AG09309 (cell line): ENCODE data around the gene AAR2.

Experiments
- DNase-seq: peaks from one replicate; pipeline ENCODE4 v3.0.0-alpha.2; 2010; ENCODE audit warnings: low read depth
- H3K4me3 ChIP-seq: 2 replicates; pipeline ENCODE4 v1.5.1; 2011; ENCODE audit warnings: mild to moderate bottlenecking, low read depth, low read length, moderate library complexity; ENCODE audit not compliant: control insufficient read depth
- TF ChIP-seq, protein P1 (sequence below): IDR thresholded peaks from 2 replicates; pipeline ENCODE4 v1.5.1; 2011; ENCODE audit warnings: mild to moderate bottlenecking, low read depth, low read length, inconsistent platforms; ENCODE audit not compliant: insufficient read depth, control insufficient read depth; ENCODE audit errors: missing control alignments

The AAR2 gene

DNA sequence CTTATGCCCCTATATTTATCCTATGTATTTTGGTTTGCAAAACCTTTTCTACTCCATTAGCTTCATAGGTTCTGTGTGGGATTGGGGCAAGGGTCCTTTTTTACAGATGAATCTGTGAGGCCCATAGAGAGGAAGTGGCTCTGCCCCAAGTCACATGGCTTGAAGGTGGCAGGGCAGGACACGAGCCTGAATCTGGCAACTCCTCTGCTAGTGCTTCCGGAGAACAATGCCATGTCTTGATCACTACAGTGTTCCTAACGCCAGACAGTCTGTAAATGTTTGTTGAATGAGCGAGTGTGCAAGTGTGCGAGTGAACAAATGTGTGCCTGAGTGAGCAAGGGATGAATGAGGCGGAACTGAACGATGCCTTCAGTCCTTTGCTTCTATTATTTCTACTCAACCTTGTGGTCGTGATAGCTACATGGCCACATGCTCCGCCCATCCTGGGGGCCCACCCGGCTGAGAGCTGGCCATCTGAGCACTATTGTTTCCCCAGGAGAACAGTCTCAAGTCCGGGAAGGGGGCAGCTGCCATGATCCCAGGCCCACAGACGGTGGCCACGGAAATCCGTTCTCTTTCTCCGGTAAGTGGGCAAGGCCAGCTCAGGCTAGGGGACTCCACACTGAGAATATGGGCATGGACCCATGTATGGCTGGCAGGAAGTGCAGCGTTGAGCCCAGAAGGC is 17.8 kb upstream of the AAR2 start:
- TF ChIP-seq, protein P1, sequence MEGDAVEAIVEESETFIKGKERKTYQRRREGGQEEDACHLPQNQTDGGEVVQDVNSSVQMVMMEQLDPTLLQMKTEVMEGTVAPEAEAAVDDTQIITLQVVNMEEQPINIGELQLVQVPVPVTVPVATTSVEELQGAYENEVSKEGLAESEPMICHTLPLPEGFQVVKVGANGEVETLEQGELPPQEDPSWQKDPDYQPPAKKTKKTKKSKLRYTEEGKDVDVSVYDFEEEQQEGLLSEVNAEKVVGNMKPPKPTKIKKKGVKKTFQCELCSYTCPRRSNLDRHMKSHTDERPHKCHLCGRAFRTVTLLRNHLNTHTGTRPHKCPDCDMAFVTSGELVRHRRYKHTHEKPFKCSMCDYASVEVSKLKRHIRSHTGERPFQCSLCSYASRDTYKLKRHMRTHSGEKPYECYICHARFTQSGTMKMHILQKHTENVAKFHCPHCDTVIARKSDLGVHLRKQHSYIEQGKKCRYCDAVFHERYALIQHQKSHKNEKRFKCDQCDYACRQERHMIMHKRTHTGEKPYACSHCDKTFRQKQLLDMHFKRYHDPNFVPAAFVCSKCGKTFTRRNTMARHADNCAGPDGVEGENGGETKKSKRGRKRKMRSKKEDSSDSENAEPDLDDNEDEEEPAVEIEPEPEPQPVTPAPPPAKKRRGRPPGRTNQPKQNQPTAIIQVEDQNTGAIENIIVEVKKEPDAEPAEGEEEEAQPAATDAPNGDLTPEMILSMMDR: no peak
- no peak for DNase-seq
- no peak overlapping the region for H3K4me3 ChIP-seq

DNA sequence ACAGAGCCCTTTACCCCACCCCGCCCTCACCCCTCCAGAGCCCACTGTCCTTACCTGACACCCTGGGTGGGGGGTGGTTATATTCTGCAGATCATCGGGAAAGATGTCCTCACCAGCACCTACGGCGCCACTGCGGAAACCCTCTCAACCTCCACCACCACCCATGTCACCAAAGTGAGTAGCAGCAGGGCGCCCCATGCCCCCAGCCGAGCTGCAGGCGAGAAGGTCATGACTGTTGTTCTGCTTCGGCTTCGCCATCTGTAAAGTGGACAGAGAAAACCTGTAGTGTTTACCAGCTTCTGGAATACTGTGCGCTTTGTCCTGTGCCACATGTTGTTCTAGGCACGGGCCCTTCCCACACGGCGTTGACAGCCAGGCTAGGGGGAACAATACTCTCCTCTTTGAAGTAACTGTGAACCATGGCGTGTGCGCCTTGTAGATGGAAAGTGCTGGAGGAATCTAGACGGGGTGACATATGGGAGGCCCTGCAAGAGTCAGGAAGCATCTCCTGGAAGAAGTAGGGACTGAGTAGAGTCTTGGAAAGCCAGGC is 16.5 kb upstream of the AAR2 start:
- H3K4me3 ChIP-seq: no peak overlapping the region
- DNase-seq: no peak
- TF ChIP-seq, protein P1: no peak

DNA sequence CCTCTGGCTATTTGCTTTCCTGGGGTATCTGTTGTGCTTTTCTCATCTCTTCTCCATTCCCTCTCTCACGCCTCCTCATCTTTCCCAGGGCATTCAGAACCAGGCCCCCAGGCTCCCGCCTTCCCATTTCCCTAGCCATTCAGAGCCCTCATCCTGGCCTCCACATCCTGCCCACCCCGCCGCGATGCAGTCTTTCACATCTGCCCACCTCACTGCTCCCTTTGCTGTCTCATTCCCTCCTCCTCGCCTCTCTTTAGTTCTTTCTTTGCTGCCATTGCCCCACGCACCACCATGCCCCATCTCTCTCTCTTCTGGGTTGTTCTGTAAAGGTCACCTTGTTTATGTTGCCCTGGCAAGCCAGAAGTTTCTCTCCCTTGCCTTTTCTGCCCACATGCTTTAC is 10.6 kb upstream of the AAR2 start:
- no peak overlapping the region for H3K4me3 ChIP-seq
- TF ChIP-seq, protein P1: no peak
- no peak for DNase-seq

DNA sequence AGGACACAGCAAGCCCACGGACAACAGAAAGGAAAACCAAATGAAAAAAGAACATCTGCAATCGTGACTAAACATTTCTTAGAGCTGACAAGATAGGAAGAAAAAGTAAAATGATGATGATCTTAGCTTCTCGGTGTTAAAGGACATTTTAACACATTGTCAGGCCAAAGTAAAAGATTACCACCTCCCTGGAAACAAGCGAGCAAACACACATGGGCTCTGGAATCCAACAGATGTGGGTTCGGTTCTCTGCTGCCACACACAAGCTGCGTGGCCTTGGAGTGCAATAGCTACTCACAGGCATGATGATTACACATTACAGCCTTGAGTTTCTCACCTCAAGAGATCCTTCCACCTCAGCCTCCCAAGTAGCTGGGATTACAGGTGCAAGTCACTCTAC is 7.5 kb upstream of the AAR2 start:
- DNase-seq: no peak
- no peak overlapping the region for H3K4me3 ChIP-seq
- TF ChIP-seq, protein P1: no peak

DNA sequence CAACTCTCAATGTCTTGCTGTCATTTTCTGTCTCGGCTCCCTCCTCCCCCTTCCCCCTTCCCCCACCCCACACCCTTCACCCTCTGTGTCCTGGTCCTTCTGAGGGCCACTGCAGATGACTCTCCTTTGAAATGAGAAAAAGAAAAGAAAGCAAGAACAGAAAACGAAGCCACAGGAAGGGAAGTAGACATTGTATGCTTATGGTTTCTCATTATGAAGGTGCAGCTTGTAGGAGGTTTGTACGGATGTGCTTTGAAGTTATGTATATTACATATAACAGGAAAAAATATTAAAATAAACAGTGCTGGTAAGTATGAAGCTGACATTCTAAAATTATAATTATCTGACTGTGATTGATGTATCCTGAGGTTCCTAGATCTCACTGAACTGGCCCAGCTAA is 6.3 kb upstream of the AAR2 start:
- TF ChIP-seq, protein P1: no peak
- H3K4me3 ChIP-seq: no peak overlapping the region
- DNase-seq: no peak

DNA sequence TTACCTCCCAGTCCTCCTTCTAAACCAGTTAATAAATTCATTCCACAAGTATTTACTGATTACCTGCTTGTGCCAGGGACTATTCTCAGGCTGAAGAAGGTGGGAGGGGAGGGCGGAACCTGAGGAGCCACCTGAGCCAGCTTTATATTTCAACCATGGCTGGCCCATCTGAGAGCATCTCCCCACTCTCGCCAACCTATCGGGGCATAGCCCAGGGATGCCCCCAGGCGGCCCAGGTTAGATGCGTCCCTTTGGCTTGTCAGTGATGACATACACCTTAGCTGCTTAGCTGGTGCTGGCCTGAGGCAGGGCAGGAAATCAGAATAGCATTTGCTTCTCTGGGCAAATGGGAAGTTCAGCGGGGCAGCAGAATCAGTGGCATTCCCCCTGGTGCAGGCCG is 4.9 kb upstream of the AAR2 start:
- no peak overlapping the region for H3K4me3 ChIP-seq
- DNase-seq: no peak
- TF ChIP-seq, protein P1: no peak
